H1 (cell line): Measurements from ENCODE around the gene ATP6V1F. TPM values are rescaled to one million over a fixed set of nuclear protein-coding genes. Genes with fewer than 3 reads are reported as not detected.

Source experiments
- BRCA1 ChIP-seq: IDR thresholded peaks from 2 replicates; pipeline ENCODE4 v1.6.1; 2012; ENCODE audit warnings: low read depth, low read length, improper control_type of control experiment
- CHD2 ChIP-seq: IDR thresholded peaks from 2 replicates; pipeline ENCODE4 v1.6.1; 2012; ENCODE audit warnings: low read length, improper control_type of control experiment
- JUN ChIP-seq: IDR thresholded peaks from 2 replicates; pipeline ENCODE4 v1.6.1; 2011; ENCODE audit warnings: low read depth, mild to moderate bottlenecking, improper control_type of control experiment, low read length
- RFX5 ChIP-seq: IDR thresholded peaks from 2 replicates; pipeline ENCODE4 v1.6.1; 2011; ENCODE audit warnings: low read depth, low read length, improper control_type of control experiment, borderline replicate concordance
- SIN3A ChIP-seq, 2 experiments: IDR thresholded peaks in 1 of 2; conservative IDR thresholded peaks in 1 of 2; 2 replicates each; pipeline ENCODE4 v1.6.1; 2011 to 2012; ENCODE audit warnings: low read length in 2 of 2, improper control_type of control experiment in 1 of 2, low read depth in 1 of 2, mild to moderate bottlenecking in 1 of 2
- SP4 ChIP-seq: IDR thresholded peaks from 2 replicates; pipeline ENCODE4 v1.6.1; 2012; ENCODE audit warnings: low read length, inconsistent platforms
- polyA plus RNA-seq, 7 experiments: library from polyadenylated mRNA; depleted of rRNA in 3 of 7; stranded (reverse) in 5 of 7; unstranded in 2 of 7; fragments of >200 nt in 5 of 7; fragments of 200-250 nt in 2 of 7; gene quantifications; 1 replicate in 5 of 7; 2 replicates in 1 of 7; 4 replicates in 1 of 7; pipeline versions ENCODE4 v1.2.1 to v1.2.3, GENCODE V29; 2011 to 2013; ENCODE audit warnings: missing spikeins in 2 of 7, mixed read lengths in 2 of 7
- total RNA-seq: library from RNA; stranded (reverse); fragmentation: NEBNext Ultra II Directional; extraction: Animal tissue kit (Norgen Biotek cat#: 25700); gene quantifications from 2 replicates; pipeline ENCODE4 v1.2.1, GENCODE V29; 2021
- TF ChIP-seq, protein P1 (sequence below): fragments of 300-600 bp; sonication (generic); IDR thresholded peaks from 2 replicates; pipeline ENCODE4 v1.7.1; 2012; ENCODE audit warnings: low read length, moderate library complexity, mild to moderate bottlenecking, inconsistent platforms; ENCODE audit not compliant: insufficient replicate concordance
- TF ChIP-seq, protein P2 (sequence below): IDR thresholded peaks from 2 replicates; pipeline ENCODE4 v1.6.1; 2011; ENCODE audit warnings: low read length, improper control_type of control experiment

Gene ATP6V1F
- total and polyA plus RNA-seq, 2 of the 8 experiments (the other 6 are each of a cell fraction or from before 2014, with no cell fraction given) = 104 to 318 TPM

GRCh38 chr7:128849804-128850490 lies 12.7 kb upstream of the ATP6V1F start (continued):
- TF ChIP-seq, protein P1, sequence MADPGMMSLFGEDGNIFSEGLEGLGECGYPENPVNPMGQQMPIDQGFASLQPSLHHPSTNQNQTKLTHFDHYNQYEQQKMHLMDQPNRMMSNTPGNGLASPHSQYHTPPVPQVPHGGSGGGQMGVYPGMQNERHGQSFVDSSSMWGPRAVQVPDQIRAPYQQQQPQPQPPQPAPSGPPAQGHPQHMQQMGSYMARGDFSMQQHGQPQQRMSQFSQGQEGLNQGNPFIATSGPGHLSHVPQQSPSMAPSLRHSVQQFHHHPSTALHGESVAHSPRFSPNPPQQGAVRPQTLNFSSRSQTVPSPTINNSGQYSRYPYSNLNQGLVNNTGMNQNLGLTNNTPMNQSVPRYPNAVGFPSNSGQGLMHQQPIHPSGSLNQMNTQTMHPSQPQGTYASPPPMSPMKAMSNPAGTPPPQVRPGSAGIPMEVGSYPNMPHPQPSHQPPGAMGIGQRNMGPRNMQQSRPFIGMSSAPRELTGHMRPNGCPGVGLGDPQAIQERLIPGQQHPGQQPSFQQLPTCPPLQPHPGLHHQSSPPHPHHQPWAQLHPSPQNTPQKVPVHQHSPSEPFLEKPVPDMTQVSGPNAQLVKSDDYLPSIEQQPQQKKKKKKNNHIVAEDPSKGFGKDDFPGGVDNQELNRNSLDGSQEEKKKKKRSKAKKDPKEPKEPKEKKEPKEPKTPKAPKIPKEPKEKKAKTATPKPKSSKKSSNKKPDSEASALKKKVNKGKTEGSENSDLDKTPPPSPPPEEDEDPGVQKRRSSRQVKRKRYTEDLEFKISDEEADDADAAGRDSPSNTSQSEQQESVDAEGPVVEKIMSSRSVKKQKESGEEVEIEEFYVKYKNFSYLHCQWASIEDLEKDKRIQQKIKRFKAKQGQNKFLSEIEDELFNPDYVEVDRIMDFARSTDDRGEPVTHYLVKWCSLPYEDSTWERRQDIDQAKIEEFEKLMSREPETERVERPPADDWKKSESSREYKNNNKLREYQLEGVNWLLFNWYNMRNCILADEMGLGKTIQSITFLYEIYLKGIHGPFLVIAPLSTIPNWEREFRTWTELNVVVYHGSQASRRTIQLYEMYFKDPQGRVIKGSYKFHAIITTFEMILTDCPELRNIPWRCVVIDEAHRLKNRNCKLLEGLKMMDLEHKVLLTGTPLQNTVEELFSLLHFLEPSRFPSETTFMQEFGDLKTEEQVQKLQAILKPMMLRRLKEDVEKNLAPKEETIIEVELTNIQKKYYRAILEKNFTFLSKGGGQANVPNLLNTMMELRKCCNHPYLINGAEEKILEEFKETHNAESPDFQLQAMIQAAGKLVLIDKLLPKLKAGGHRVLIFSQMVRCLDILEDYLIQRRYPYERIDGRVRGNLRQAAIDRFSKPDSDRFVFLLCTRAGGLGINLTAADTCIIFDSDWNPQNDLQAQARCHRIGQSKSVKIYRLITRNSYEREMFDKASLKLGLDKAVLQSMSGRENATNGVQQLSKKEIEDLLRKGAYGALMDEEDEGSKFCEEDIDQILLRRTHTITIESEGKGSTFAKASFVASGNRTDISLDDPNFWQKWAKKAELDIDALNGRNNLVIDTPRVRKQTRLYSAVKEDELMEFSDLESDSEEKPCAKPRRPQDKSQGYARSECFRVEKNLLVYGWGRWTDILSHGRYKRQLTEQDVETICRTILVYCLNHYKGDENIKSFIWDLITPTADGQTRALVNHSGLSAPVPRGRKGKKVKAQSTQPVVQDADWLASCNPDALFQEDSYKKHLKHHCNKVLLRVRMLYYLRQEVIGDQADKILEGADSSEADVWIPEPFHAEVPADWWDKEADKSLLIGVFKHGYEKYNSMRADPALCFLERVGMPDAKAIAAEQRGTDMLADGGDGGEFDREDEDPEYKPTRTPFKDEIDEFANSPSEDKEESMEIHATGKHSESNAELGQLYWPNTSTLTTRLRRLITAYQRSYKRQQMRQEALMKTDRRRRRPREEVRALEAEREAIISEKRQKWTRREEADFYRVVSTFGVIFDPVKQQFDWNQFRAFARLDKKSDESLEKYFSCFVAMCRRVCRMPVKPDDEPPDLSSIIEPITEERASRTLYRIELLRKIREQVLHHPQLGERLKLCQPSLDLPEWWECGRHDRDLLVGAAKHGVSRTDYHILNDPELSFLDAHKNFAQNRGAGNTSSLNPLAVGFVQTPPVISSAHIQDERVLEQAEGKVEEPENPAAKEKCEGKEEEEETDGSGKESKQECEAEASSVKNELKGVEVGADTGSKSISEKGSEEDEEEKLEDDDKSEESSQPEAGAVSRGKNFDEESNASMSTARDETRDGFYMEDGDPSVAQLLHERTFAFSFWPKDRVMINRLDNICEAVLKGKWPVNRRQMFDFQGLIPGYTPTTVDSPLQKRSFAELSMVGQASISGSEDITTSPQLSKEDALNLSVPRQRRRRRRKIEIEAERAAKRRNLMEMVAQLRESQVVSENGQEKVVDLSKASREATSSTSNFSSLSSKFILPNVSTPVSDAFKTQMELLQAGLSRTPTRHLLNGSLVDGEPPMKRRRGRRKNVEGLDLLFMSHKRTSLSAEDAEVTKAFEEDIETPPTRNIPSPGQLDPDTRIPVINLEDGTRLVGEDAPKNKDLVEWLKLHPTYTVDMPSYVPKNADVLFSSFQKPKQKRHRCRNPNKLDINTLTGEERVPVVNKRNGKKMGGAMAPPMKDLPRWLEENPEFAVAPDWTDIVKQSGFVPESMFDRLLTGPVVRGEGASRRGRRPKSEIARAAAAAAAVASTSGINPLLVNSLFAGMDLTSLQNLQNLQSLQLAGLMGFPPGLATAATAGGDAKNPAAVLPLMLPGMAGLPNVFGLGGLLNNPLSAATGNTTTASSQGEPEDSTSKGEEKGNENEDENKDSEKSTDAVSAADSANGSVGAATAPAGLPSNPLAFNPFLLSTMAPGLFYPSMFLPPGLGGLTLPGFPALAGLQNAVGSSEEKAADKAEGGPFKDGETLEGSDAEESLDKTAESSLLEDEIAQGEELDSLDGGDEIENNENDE = no peak
- TF ChIP-seq JUN (no peak), RFX5 (no peak), SP4 (no peak), CHD2 (no peak), BRCA1 (no peak), SIN3A (conservative IDR thresholded peaks at IDR 0.05 in 1 of 2, IDR thresholded peaks at IDR 0.05 in 1 of 2; ENCODE audit: low read depth in 1 of 2, low read length in 2 of 2) (no peak)
- TF ChIP-seq, protein P2, sequence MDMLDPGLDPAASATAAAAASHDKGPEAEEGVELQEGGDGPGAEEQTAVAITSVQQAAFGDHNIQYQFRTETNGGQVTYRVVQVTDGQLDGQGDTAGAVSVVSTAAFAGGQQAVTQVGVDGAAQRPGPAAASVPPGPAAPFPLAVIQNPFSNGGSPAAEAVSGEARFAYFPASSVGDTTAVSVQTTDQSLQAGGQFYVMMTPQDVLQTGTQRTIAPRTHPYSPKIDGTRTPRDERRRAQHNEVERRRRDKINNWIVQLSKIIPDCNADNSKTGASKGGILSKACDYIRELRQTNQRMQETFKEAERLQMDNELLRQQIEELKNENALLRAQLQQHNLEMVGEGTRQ = no peak
